SH-SY5Y (cell line): ENCODE results near the gene RPS23.

ENCODE experiments used
- GATA2 ChIP-seq: IDR thresholded peaks from 2 replicates; pipeline ENCODE4 v1.6.1; 2011; ENCODE audit warnings: mild to moderate bottlenecking, low read depth, low read length
- GATA3 ChIP-seq: IDR thresholded peaks from 2 replicates; pipeline ENCODE4 v1.6.1; 2011; ENCODE audit warnings: low read depth, mild to moderate bottlenecking, low read length, moderate library complexity

The RPS23 gene

GRCh38 chr5:82277987-82278710 lies at the start of gene RPS23:
Gene RPS23 (minus strand): TSS chr5:82278354. CDS start chr5:82278323, 31 bp downstream.
- TF ChIP-seq GATA2 (no peak), GATA3 (no peak)

- TF ChIP-seq GATA3 (no peak), GATA2 (no peak)
Observed at GRCh38 chr5:82327941-82328340, 49.8 kb upstream of the RPS23 start.

GRCh38 chr5:82325996-82326395 lies 47.8 kb upstream of the RPS23 start:
- no peak for TF ChIP-seq GATA3
- no peak for TF ChIP-seq GATA2

GRCh38 chr5:82325155-82325554 lies 47.0 kb upstream of the RPS23 start:
- no peak for TF ChIP-seq GATA2
- TF ChIP-seq GATA3: no peak

GRCh38 chr5:82320966-82321365 lies 42.8 kb upstream of the RPS23 start:
- TF ChIP-seq GATA2 (no peak), GATA3 (no peak)

- TF ChIP-seq GATA3: no peak
- no peak for TF ChIP-seq GATA2
Observed at GRCh38 chr5:82319651-82320376, 41.7 kb upstream of the RPS23 start.

- no peak for TF ChIP-seq GATA2
- TF ChIP-seq GATA3: no peak
Observed at GRCh38 chr5:82319192-82319591, 41.0 kb upstream of the RPS23 start.

- TF ChIP-seq GATA2 (no peak), GATA3 (no peak)
Observed at GRCh38 chr5:82314964-82315758, 37.0 kb upstream of the RPS23 start.

GRCh38 chr5:82313016-82313415 lies 34.9 kb upstream of the RPS23 start:
- no peak for TF ChIP-seq GATA3
- no peak for TF ChIP-seq GATA2

- TF ChIP-seq GATA2: no peak
- TF ChIP-seq GATA3: no peak
Observed at GRCh38 chr5:82312373-82312856, 34.3 kb upstream of the RPS23 start.

- TF ChIP-seq GATA2: no peak
- TF ChIP-seq GATA3: no peak
Observed at GRCh38 chr5:82309091-82309531, 31.0 kb upstream of the RPS23 start.

GRCh38 chr5:82308416-82308815 lies 30.3 kb upstream of the RPS23 start:
- TF ChIP-seq GATA3: no peak
- no peak for TF ChIP-seq GATA2

GRCh38 chr5:82307451-82307850 lies 29.3 kb upstream of the RPS23 start:
- TF ChIP-seq GATA2 (no peak), GATA3 (no peak)

GRCh38 chr5:82306151-82306550 lies 28.0 kb upstream of the RPS23 start:
- no peak for TF ChIP-seq GATA2
- TF ChIP-seq GATA3: no peak
